ENCODE results near the gene RAB11FIP4.

Gene RAB11FIP4

GRCh38 chr17:31586946-31587345, 195.5 kb downstream of the RAB11FIP4 start:
- TF ChIP-seq CTCF (IDR thresholded peaks at IDR 0.05; ENCODE audit: low read depth, low read length, missing control alignments): no peak
- H3K4me3 ChIP-seq (replicated peaks; ENCODE audit: low read depth, low read length): no peak overlapping the region
- DNase-seq (ENCODE audit: extremely low read depth, low read depth): no peak

GRCh38 chr17:31587462-31587861, 196.0 kb downstream of the RAB11FIP4 start:
- no peak for DNase-seq (ENCODE audit: extremely low read depth, low read depth)
- H3K4me3 ChIP-seq (replicated peaks; ENCODE audit: low read depth, low read length): no peak overlapping the region
- no peak for TF ChIP-seq CTCF (IDR thresholded peaks at IDR 0.05; ENCODE audit: low read depth, low read length, missing control alignments)

Data from HFF-Myc (cell line).